Osteoblast (primary cell): ENCODE measurements around the gene FAM83D. TPM values are rescaled to one million over a fixed set of nuclear protein-coding genes. Genes with fewer than 3 reads are reported as not detected.

Experiments used
- DNase-seq: peaks from one replicate; pipeline ENCODE4 v3.0.0; 2011; ENCODE audit warnings: low spot score, mixed read lengths; ENCODE audit not compliant: insufficient read length; ENCODE audit errors: missing footprints
- H2AFZ ChIP-seq: 2 replicates; pipeline ENCODE4 v1.6.0; 2011; ENCODE audit warnings: mild to moderate bottlenecking, low read length
- H3K27ac ChIP-seq: 2 replicates; pipeline ENCODE4 v1.5.1; 2011; ENCODE audit warnings: mild to moderate bottlenecking, low read depth, low read length, moderate library complexity
- H3K27me3 ChIP-seq: 2 replicates; pipeline ENCODE4 v1.6.0; 2012; ENCODE audit warnings: mild to moderate bottlenecking, control low read depth, inconsistent platforms, low read length, moderate library complexity; ENCODE audit not compliant: insufficient read depth
- H3K36me3 ChIP-seq: 2 replicates; pipeline ENCODE4 v1.5.1; 2011; ENCODE audit warnings: mild to moderate bottlenecking, low read length, control low read depth, moderate library complexity; ENCODE audit not compliant: insufficient read depth
- H3K4me1 ChIP-seq: 2 replicates; pipeline ENCODE4 v1.5.1; 2011; ENCODE audit warnings: mild to moderate bottlenecking, low read length, control low read depth, moderate library complexity; ENCODE audit not compliant: insufficient read depth
- H3K4me2 ChIP-seq: 2 replicates; pipeline ENCODE4 v1.6.0; 2011; ENCODE audit warnings: mild to moderate bottlenecking, low read length; ENCODE audit not compliant: insufficient read depth
- H3K4me3 ChIP-seq: fragments of 200-600 bp; sonication (generic); 3 replicates; pipeline ENCODE4 v1.5.1; 2012; ENCODE audit warnings: mild to moderate bottlenecking, low read length, inconsistent platforms; ENCODE audit not compliant: insufficient read depth
- H3K79me2 ChIP-seq: 2 replicates; pipeline ENCODE4 v1.6.0; 2012; ENCODE audit warnings: mild to moderate bottlenecking, low read length, control low read depth, inconsistent platforms; ENCODE audit not compliant: insufficient read depth
- H3K9me3 ChIP-seq: 2 replicates; pipeline ENCODE4 v1.5.1; 2011; ENCODE audit warnings: low read depth, low read length, control low read depth
- H4K20me1 ChIP-seq: 2 replicates; pipeline ENCODE4 v1.6.0; 2012; ENCODE audit warnings: mild to moderate bottlenecking, low read length, control low read depth; ENCODE audit not compliant: insufficient read depth
- total RNA-seq: library from RNA; depleted of rRNA; stranded (reverse); fragments of >200 nt; gene quantifications from 2 replicates; pipeline ENCODE4 v1.2.3, GENCODE V29; 2012
- TF ChIP-seq, protein P1 (sequence below): IDR thresholded peaks from 2 replicates; pipeline ENCODE4 v1.5.1; 2011; ENCODE audit warnings: mild to moderate bottlenecking, low read depth, low read length, moderate library complexity; ENCODE audit errors: extremely low read depth

Gene FAM83D
- total RNA-seq, 1 donor = 2.2 TPM

DNA sequence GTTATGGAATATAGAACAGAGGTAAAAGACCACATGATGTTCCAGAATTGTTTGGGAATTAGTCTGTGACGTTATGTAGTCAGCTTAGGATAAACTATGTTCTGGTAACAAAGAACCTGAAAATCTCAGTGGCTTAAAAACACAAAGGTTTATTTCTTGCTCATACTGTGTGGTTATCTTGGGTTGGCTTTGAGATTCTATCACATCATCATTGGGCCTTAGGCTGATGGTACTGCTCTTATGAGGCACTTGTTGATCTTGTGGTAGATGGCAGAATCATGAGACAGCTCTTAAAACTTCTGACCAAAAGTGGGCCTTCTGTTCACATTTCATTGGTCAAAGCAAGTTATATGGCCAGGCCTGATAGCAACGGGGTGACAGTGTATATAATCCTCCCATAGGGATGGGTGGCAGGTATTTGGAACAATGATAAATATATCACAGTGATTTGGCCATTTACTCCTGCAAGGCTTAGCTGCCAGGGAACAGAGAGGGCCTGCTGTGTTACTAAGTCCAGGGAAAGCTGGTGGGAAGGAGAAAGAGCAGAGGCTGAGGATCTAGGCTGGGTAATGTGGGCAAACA, 49.4 kb downstream of the FAM83D start:
- DNase-seq = no peak
- Histone ChIP-seq H4K20me1 (no peaks in the 10 kb centered on the region), H3K36me3 (peaks cover 6% of the 10 kb centered on the region), H3K27me3 (no peaks in the 10 kb centered on the region), H3K4me3 (no peak overlapping the region), H3K9me3 (no peaks in the 10 kb centered on the region), H3K27ac (no peak overlapping the region), H3K4me2 (no peak overlapping the region), H3K4me1 (peaks cover 18% of the 10 kb centered on the region), H3K79me2 (peaks cover 40% of the 10 kb centered on the region), H2AFZ (no peak overlapping the region)
- TF ChIP-seq, protein P1, sequence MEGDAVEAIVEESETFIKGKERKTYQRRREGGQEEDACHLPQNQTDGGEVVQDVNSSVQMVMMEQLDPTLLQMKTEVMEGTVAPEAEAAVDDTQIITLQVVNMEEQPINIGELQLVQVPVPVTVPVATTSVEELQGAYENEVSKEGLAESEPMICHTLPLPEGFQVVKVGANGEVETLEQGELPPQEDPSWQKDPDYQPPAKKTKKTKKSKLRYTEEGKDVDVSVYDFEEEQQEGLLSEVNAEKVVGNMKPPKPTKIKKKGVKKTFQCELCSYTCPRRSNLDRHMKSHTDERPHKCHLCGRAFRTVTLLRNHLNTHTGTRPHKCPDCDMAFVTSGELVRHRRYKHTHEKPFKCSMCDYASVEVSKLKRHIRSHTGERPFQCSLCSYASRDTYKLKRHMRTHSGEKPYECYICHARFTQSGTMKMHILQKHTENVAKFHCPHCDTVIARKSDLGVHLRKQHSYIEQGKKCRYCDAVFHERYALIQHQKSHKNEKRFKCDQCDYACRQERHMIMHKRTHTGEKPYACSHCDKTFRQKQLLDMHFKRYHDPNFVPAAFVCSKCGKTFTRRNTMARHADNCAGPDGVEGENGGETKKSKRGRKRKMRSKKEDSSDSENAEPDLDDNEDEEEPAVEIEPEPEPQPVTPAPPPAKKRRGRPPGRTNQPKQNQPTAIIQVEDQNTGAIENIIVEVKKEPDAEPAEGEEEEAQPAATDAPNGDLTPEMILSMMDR = no peak

DNA sequence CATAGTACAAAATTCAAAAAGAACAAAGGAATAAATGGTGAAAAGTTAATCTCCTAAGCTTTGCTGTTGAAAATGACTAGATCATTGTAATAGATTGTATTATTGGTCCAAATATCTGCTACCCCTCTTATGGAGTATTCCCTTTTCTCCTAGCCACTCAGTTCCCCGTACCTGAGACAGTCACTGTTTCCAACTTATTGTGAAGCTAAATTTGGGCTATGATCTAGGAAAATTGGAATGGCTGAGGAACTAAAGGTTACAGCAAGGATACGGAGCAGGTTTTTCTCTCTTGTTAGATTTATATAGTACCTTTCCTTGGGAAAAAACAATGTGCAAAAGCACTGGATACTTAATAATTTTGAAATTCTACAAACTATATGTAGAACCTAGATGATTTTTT, 53.2 kb downstream of the FAM83D start:
- no peaks in the 10 kb centered on the region for H4K20me1 ChIP-seq
- no peak overlapping the region for H2AFZ ChIP-seq
- H3K36me3 ChIP-seq = peaks cover 12% of the 10 kb centered on the region
- H3K4me3 ChIP-seq = no peak overlapping the region
- H3K27ac ChIP-seq = no peak overlapping the region
- no peaks in the 10 kb centered on the region for H3K9me3 ChIP-seq
- H3K4me2 ChIP-seq = no peak overlapping the region
- no peaks in the 10 kb centered on the region for H3K4me1 ChIP-seq
- TF ChIP-seq, protein P1 = no peak
- DNase-seq = no peak
- peaks cover 36% of the 10 kb centered on the region for H3K79me2 ChIP-seq
- no peaks in the 10 kb centered on the region for H3K27me3 ChIP-seq

DNA sequence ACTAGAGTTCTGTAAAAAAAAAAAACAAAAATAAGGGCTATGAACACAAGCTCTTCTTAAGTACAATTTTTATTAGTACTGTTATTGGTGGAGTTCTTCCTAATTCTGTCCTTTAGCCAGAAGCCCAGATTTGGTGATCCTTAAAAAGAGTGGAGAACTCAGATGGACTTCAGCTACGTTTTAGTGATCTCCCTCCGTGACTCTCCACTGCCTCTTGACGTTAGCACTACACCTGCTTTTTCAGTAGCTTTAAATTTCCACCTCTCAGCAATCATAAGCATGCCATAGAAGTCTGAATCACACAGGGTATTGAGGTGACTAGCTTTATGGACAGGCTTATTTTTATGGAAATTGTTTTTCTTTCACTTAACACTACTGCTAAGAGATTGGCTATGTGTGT, 53.6 kb downstream of the FAM83D start:
- H3K79me2 ChIP-seq = peaks cover 32% of the 10 kb centered on the region

DNA sequence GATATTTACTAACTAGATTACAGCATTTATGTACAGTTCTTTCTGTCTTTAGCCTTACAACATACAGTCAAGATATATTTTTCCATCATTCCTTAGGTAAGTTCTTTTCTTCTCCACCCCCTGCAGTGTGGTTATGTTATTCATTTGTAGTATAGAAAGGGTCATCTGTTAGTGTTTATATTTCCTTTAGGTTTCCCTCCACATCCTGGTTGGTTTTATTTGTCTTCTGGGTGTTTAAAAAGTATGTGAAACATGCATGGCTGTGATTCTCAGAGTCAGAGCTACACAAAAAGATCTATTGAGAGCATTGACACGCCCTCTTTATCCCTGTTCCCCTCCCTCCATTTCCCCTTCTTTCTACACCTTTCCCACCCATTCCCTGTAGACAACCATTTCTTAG, 56.1 kb downstream of the FAM83D start:
- Histone ChIP-seq H3K79me2 (peaks cover 26% of the 10 kb centered on the region), H3K27me3 (no peaks in the 10 kb centered on the region), H3K4me1 (peaks cover 13% of the 10 kb centered on the region), H3K9me3 (no peaks in the 10 kb centered on the region), H3K36me3 (peaks cover 15% of the 10 kb centered on the region), H2AFZ (no peak overlapping the region), H3K27ac (no peak overlapping the region), H3K4me3 (no peak overlapping the region), H4K20me1 (peaks cover 8% of the 10 kb centered on the region), H3K4me2 (no peak overlapping the region)
- TF ChIP-seq, protein P1 = no peak
- DNase-seq = peak; percentile 5

More for the DNA sequence above, 53.6 kb downstream of the FAM83D start:
- no peaks in the 10 kb centered on the region for H3K27me3 ChIP-seq
- TF ChIP-seq, protein P1 = no peak
- H3K4me3 ChIP-seq = no peak overlapping the region
- no peak overlapping the region for H3K27ac ChIP-seq
- no peak overlapping the region for H2AFZ ChIP-seq
- DNase-seq = no peak
- peaks cover under 1% of the 10 kb centered on the region for H3K4me1 ChIP-seq
- H3K9me3 ChIP-seq = no peaks in the 10 kb centered on the region
- no peaks in the 10 kb centered on the region for H4K20me1 ChIP-seq
- H3K36me3 ChIP-seq = peaks cover 15% of the 10 kb centered on the region
- H3K4me2 ChIP-seq = no peak overlapping the region
